ENCODE results near the gene CCDC186.

DNA sequence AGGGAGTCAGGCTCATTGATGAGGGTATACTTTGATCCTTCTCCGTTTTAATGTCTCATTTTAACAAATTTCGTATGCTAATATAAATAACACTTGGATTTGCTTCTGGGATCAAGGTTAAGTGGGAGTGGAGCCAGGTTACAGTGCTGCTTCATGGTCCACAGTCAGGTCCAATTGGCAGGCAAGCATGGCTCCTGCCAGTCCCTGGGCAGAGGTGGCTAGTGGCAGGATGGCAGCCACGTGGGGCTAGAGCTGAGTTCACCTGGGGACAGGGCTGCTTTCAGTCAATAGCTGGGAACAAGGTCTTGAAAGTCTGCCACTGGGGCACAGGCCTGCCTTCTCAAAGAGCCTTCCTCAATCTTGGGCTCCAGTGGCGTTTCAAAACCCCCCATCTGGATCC is 49.1 kb upstream of the CCDC186 start:
- TF ChIP-seq RXRA (IDR thresholded peaks at IDR 0.05; ENCODE audit: insufficient read depth, low read depth, low read length) (no peak), CHD1 (IDR thresholded peaks at IDR 0.05; ENCODE audit: low read depth, low read length) (no peak), ZNF274 (IDR thresholded peaks at IDR 0.05; ENCODE audit: borderline replicate concordance, extremely low read depth, low read length) (no peak), CHD2 (IDR thresholded peaks at IDR 0.05; ENCODE audit: low read length) (no peak), BACH1 (IDR thresholded peaks at IDR 0.05; ENCODE audit: low read length) (no peak)
- TF ChIP-seq, protein P1, sequence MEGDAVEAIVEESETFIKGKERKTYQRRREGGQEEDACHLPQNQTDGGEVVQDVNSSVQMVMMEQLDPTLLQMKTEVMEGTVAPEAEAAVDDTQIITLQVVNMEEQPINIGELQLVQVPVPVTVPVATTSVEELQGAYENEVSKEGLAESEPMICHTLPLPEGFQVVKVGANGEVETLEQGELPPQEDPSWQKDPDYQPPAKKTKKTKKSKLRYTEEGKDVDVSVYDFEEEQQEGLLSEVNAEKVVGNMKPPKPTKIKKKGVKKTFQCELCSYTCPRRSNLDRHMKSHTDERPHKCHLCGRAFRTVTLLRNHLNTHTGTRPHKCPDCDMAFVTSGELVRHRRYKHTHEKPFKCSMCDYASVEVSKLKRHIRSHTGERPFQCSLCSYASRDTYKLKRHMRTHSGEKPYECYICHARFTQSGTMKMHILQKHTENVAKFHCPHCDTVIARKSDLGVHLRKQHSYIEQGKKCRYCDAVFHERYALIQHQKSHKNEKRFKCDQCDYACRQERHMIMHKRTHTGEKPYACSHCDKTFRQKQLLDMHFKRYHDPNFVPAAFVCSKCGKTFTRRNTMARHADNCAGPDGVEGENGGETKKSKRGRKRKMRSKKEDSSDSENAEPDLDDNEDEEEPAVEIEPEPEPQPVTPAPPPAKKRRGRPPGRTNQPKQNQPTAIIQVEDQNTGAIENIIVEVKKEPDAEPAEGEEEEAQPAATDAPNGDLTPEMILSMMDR (IDR thresholded peaks at IDR 0.05; ENCODE audit: control extremely low read depth in 1 of 3, insufficient read depth in 1 of 3, low read depth in 1 of 3, low read length in 3 of 3), result no peak
